Uterus (tissue), 2 donors: ENCODE measurements around the gene FZD8.

ENCODE experiments used
- CTCF ChIP-seq, 4 experiments: fragments of 200-600 bp in 2 of 4; fragments of 450-650 bp in 2 of 4; sonication (generic) in 2 of 4; IDR thresholded peaks; one replicate each; pipeline ENCODE4 v1.5.1; 2016 to 2019; ENCODE audit warnings: antibody characterized with exemption in 4 of 4, mild to moderate bottlenecking in 2 of 4, moderate library complexity in 1 of 4
- POLR2A ChIP-seq, 2 donors: fragments of 450-650 bp; IDR thresholded peaks; one replicate each; pipeline ENCODE4 v1.6.1; 2016; ENCODE audit warnings: antibody characterized with exemption in 2 of 2, mild to moderate bottlenecking in 1 of 2, moderate library complexity in 1 of 2

- TF ChIP-seq CTCF (IDR thresholded peaks at IDR 0.05): no peak
- no peak for TF ChIP-seq POLR2A (IDR thresholded peaks at IDR 0.05)
These were observed 19.1 kb upstream of the FZD8 start for GRCh38 chr10:35661236-35661635.
